GM12878 (cell line): ENCODE data around the gene PLA2G5. TPM values are rescaled to one million over a fixed set of nuclear protein-coding genes. Genes with fewer than 3 reads are reported as not detected.

ENCODE experiments used
- CBX3 ChIP-seq: fragments of 200-600 bp; sonication (generic); IDR thresholded peaks from 2 replicates; pipeline ENCODE4 v1.6.1; 2016; ENCODE audit warnings: low read depth, borderline replicate concordance
- HCFC1 ChIP-seq: fragments of 150-350 bp; IDR thresholded peaks from 2 replicates; pipeline ENCODE4 v1.6.1; 2014; ENCODE audit warnings: low read length
- IKZF1 ChIP-seq: fragments of 450-650 bp; conservative IDR thresholded peaks from 2 replicates; pipeline ENCODE4 v1.6.1; 2017; ENCODE audit warnings: antibody characterized with exemption, mild to moderate bottlenecking
- JUNB ChIP-seq: IDR thresholded peaks from 2 replicates; pipeline ENCODE4 v1.6.1; 2016; ENCODE audit warnings: antibody characterized with exemption, mild to moderate bottlenecking
- KDM1A ChIP-seq: fragments of 200-600 bp; sonication (generic); IDR thresholded peaks from 2 replicates; pipeline ENCODE4 v1.6.1; 2016; ENCODE audit warnings: borderline replicate concordance
- NFYB ChIP-seq: IDR thresholded peaks from 2 replicates; pipeline ENCODE4 v1.6.1; 2011; ENCODE audit warnings: low read depth, mild to moderate bottlenecking, low read length, improper control_type of control experiment, moderate library complexity; ENCODE audit not compliant: insufficient read depth
- NR2C1 ChIP-seq: fragments of 450-650 bp; IDR thresholded peaks from 2 replicates; pipeline ENCODE4 v1.6.1; 2017; ENCODE audit warnings: antibody characterized with exemption, mild to moderate bottlenecking, moderate library complexity
- RBBP5 ChIP-seq: fragments of 200-600 bp; sonication (generic); conservative IDR thresholded peaks from 2 replicates; pipeline ENCODE4 v1.6.1; 2016
- TCF12 ChIP-seq: IDR thresholded peaks from 2 replicates; pipeline ENCODE4 v1.6.1; 2011; ENCODE audit warnings: low read depth, mild to moderate bottlenecking, low read length
- WRNIP1 ChIP-seq: IDR thresholded peaks from 2 replicates; pipeline ENCODE4 v1.6.1; 2011; ENCODE audit warnings: low read depth, low read length, improper control_type of control experiment, borderline replicate concordance
- YBX1 ChIP-seq: fragments of 450-650 bp; IDR thresholded peaks from 2 replicates; pipeline ENCODE4 v1.6.1; 2016; ENCODE audit warnings: antibody characterized with exemption
- polyA plus RNA-seq, 11 experiments: library from polyadenylated mRNA; depleted of rRNA in 4 of 11; unstranded in 6 of 11; stranded (reverse) in 5 of 11; fragments of >200 nt; fragmentation: Nextera tagmentation in 4 of 11; fragmentation: Illumina TruSeq in 1 of 11; extraction: Ambion mirVana in 4 of 11; extraction: Trizol in 1 of 11; gene quantifications; 1 replicate in 1 of 11; 2 replicates in 10 of 11; pipeline versions ENCODE4 v1.2.1 to v1.2.3, GENCODE V29; 2011 to 2016; ENCODE audit warnings: inconsistent platforms in 2 of 11, missing spikeins in 2 of 11, low read depth in 1 of 11
- total RNA-seq, 4 experiments: library from RNA; depleted of rRNA in 3 of 4; stranded (reverse); fragments of >200 nt in 3 of 4; fragmentation: Illumina TruSeq in 1 of 4; extraction: Trizol in 1 of 4; gene quantifications; 2 replicates each; pipeline versions ENCODE4 v1.2.1 to v1.2.3, GENCODE V29; 2013 to 2021
- TF ChIP-seq, protein P1 (sequence below): IDR thresholded peaks from 2 replicates; pipeline ENCODE4 v1.6.1; 2012; ENCODE audit warnings: mild to moderate bottlenecking, low read depth, low read length
- TF ChIP-seq, protein P2 (sequence below): fragments of 450-650 bp; IDR thresholded peaks from 2 replicates; pipeline ENCODE4 v1.6.1; 2017; ENCODE audit warnings: mild to moderate bottlenecking
- TF ChIP-seq, protein P3 (sequence below): fragments of 150-350 bp; IDR thresholded peaks from 2 replicates; pipeline ENCODE4 v1.6.1; 2014; ENCODE audit warnings: mild to moderate bottlenecking, low read depth, low read length
- TF ChIP-seq, protein P4 (sequence below): fragments of 450-650 bp; IDR thresholded peaks from 2 replicates; pipeline ENCODE4 v1.6.1; 2014; ENCODE audit warnings: mild to moderate bottlenecking
- TF ChIP-seq, protein P5 (sequence below): IDR thresholded peaks from 2 replicates; pipeline ENCODE4 v1.6.1; 2012; ENCODE audit warnings: low read depth, low read length, improper control_type of control experiment
- TF ChIP-seq, protein P6 (sequence below): fragments of 450-650 bp; conservative IDR thresholded peaks from 2 replicates; pipeline ENCODE4 v1.6.1; 2017; ENCODE audit warnings: mild to moderate bottlenecking, moderate library complexity
- TF ChIP-seq, protein P7 (sequence below): IDR thresholded peaks from 2 replicates; pipeline ENCODE4 v1.6.1; 2012; ENCODE audit warnings: low read depth, low read length, improper control_type of control experiment

PLA2G5 gene
- total and polyA plus RNA-seq, 10 of the 15 experiments (the other 5 are each of a cell fraction or from before 2014, with no cell fraction given): 0.10 to 0.19 (median 0.17) TPM; not detected in 7

DNA sequence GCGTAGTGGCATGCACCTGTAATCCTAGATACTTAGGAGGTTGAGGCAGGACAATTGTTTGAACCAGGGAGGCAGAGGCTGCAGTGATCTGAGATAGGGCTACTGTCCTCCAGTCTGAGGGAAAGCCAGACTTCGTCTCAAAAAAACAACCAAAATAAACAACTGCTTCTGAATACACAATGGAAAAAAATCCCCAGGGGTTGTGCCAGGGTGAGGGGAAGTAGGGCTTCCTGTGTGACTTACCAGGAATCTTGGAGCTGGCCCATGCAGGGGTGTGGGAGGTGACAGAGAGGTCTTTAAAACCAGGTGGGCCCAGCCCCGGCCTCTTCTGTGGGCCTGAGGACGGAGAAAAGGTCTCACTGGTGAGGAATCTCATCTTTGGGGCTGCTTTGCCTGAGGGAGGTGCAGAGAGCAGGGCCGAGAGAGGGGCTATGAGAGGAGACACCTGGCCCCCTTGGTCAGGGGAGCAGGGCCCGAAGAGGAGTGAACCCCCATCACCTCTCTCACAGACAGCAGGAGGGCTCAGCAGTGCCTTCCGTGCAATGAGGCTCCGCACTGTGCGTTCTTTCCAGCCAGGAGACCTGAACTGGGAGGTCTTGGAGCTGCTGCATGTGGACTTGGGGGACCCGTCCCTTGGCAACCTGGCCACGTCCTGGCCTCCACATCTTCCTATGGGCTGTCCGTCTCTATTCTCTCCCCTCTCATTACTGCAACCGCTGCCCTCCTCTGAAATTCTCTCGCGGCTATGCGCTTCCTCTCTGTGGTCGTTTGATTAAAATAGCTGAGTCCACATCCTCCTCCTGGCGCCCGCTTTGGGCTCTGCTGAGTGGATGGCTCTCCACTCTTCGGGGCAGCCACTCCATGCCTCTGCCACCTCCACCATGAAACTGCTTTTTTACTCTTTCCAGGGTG is 10.7 kb downstream of the PLA2G5 start (continued):
- TF ChIP-seq WRNIP1 (no peak), HCFC1 (no peak), YBX1 (no peak), CBX3 (no peak), JUNB (no peak), NFYB (no peak), KDM1A (no peak), TCF12 (no peak), NR2C1 (no peak), RBBP5 (no peak), IKZF1 (peak; percentile 76)
- TF ChIP-seq, protein P1, sequence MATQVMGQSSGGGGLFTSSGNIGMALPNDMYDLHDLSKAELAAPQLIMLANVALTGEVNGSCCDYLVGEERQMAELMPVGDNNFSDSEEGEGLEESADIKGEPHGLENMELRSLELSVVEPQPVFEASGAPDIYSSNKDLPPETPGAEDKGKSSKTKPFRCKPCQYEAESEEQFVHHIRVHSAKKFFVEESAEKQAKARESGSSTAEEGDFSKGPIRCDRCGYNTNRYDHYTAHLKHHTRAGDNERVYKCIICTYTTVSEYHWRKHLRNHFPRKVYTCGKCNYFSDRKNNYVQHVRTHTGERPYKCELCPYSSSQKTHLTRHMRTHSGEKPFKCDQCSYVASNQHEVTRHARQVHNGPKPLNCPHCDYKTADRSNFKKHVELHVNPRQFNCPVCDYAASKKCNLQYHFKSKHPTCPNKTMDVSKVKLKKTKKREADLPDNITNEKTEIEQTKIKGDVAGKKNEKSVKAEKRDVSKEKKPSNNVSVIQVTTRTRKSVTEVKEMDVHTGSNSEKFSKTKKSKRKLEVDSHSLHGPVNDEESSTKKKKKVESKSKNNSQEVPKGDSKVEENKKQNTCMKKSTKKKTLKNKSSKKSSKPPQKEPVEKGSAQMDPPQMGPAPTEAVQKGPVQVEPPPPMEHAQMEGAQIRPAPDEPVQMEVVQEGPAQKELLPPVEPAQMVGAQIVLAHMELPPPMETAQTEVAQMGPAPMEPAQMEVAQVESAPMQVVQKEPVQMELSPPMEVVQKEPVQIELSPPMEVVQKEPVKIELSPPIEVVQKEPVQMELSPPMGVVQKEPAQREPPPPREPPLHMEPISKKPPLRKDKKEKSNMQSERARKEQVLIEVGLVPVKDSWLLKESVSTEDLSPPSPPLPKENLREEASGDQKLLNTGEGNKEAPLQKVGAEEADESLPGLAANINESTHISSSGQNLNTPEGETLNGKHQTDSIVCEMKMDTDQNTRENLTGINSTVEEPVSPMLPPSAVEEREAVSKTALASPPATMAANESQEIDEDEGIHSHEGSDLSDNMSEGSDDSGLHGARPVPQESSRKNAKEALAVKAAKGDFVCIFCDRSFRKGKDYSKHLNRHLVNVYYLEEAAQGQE: no peak
- TF ChIP-seq, protein P2, sequence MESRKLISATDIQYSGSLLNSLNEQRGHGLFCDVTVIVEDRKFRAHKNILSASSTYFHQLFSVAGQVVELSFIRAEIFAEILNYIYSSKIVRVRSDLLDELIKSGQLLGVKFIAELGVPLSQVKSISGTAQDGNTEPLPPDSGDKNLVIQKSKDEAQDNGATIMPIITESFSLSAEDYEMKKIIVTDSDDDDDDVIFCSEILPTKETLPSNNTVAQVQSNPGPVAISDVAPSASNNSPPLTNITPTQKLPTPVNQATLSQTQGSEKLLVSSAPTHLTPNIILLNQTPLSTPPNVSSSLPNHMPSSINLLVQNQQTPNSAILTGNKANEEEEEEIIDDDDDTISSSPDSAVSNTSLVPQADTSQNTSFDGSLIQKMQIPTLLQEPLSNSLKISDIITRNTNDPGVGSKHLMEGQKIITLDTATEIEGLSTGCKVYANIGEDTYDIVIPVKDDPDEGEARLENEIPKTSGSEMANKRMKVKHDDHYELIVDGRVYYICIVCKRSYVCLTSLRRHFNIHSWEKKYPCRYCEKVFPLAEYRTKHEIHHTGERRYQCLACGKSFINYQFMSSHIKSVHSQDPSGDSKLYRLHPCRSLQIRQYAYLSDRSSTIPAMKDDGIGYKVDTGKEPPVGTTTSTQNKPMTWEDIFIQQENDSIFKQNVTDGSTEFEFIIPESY: no peak
- TF ChIP-seq, protein P3, sequence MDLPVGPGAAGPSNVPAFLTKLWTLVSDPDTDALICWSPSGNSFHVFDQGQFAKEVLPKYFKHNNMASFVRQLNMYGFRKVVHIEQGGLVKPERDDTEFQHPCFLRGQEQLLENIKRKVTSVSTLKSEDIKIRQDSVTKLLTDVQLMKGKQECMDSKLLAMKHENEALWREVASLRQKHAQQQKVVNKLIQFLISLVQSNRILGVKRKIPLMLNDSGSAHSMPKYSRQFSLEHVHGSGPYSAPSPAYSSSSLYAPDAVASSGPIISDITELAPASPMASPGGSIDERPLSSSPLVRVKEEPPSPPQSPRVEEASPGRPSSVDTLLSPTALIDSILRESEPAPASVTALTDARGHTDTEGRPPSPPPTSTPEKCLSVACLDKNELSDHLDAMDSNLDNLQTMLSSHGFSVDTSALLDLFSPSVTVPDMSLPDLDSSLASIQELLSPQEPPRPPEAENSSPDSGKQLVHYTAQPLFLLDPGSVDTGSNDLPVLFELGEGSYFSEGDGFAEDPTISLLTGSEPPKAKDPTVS: no peak
- TF ChIP-seq, protein P4, sequence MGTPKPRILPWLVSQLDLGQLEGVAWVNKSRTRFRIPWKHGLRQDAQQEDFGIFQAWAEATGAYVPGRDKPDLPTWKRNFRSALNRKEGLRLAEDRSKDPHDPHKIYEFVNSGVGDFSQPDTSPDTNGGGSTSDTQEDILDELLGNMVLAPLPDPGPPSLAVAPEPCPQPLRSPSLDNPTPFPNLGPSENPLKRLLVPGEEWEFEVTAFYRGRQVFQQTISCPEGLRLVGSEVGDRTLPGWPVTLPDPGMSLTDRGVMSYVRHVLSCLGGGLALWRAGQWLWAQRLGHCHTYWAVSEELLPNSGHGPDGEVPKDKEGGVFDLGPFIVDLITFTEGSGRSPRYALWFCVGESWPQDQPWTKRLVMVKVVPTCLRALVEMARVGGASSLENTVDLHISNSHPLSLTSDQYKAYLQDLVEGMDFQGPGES: no peak
- TF ChIP-seq, protein P5, sequence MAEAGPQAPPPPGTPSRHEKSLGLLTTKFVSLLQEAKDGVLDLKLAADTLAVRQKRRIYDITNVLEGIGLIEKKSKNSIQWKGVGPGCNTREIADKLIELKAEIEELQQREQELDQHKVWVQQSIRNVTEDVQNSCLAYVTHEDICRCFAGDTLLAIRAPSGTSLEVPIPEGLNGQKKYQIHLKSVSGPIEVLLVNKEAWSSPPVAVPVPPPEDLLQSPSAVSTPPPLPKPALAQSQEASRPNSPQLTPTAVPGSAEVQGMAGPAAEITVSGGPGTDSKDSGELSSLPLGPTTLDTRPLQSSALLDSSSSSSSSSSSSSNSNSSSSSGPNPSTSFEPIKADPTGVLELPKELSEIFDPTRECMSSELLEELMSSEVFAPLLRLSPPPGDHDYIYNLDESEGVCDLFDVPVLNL: no peak
- TF ChIP-seq, protein P6, sequence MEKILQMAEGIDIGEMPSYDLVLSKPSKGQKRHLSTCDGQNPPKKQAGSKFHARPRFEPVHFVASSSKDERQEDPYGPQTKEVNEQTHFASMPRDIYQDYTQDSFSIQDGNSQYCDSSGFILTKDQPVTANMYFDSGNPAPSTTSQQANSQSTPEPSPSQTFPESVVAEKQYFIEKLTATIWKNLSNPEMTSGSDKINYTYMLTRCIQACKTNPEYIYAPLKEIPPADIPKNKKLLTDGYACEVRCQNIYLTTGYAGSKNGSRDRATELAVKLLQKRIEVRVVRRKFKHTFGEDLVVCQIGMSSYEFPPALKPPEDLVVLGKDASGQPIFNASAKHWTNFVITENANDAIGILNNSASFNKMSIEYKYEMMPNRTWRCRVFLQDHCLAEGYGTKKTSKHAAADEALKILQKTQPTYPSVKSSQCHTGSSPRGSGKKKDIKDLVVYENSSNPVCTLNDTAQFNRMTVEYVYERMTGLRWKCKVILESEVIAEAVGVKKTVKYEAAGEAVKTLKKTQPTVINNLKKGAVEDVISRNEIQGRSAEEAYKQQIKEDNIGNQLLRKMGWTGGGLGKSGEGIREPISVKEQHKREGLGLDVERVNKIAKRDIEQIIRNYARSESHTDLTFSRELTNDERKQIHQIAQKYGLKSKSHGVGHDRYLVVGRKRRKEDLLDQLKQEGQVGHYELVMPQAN: no peak
- TF ChIP-seq, protein P7, sequence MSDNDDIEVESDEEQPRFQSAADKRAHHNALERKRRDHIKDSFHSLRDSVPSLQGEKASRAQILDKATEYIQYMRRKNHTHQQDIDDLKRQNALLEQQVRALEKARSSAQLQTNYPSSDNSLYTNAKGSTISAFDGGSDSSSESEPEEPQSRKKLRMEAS: no peak
